GM12878 (cell line): ENCODE data around the gene CDC20B. TPM values are rescaled to one million over a fixed set of nuclear protein-coding genes. Genes with fewer than 3 reads are reported as not detected.

Experiments
- BACH1 ChIP-seq: fragments of 450-650 bp; IDR thresholded peaks from 2 replicates; pipeline ENCODE4 v1.6.1; 2017; ENCODE audit warnings: mild to moderate bottlenecking, borderline replicate concordance
- BCL11A ChIP-seq: IDR thresholded peaks from 2 replicates; pipeline ENCODE4 v1.6.1; 2011; ENCODE audit warnings: low read depth, low read length
- BRCA1 ChIP-seq: IDR thresholded peaks from 2 replicates; pipeline ENCODE4 v1.6.1; 2011; ENCODE audit warnings: low read depth, low read length, improper control_type of control experiment
- CHD1 ChIP-seq: IDR thresholded peaks from 2 replicates; pipeline ENCODE4 v1.6.1; 2012; ENCODE audit warnings: low read depth, low read length, improper control_type of control experiment
- CHD2 ChIP-seq: IDR thresholded peaks from 2 replicates; pipeline ENCODE4 v1.6.1; 2011; ENCODE audit warnings: low read depth, low read length, improper control_type of control experiment, borderline replicate concordance
- CHD4 ChIP-seq: fragments of 200-600 bp; sonication (generic); IDR thresholded peaks from 2 replicates; pipeline ENCODE4 v1.6.1; 2016; ENCODE audit warnings: mild to moderate bottlenecking
- CREB1 ChIP-seq: IDR thresholded peaks from 2 replicates; pipeline ENCODE4 v1.6.1; 2012; ENCODE audit warnings: low read depth, mild to moderate bottlenecking, inconsistent platforms
- DPF2 ChIP-seq: fragments of 450-650 bp; IDR thresholded peaks from 2 replicates; pipeline ENCODE4 v1.6.1; 2017; ENCODE audit warnings: mild to moderate bottlenecking
- EP300 ChIP-seq, 2 experiments: fragments of 150-350 bp in 1 of 2; IDR thresholded peaks; 2 replicates each; pipeline ENCODE4 v1.6.1; 2011 to 2012; ENCODE audit warnings: low read depth in 2 of 2, low read length in 2 of 2, borderline replicate concordance in 1 of 2, improper control_type of control experiment in 1 of 2, inconsistent platforms in 1 of 2; ENCODE audit not compliant: control insufficient read depth in 1 of 2
- HDAC2 ChIP-seq: fragments of 200-600 bp; sonication (generic); IDR thresholded peaks from 2 replicates; pipeline ENCODE4 v1.6.1; 2017
- IKZF1 ChIP-seq: fragments of 450-650 bp; conservative IDR thresholded peaks from 2 replicates; pipeline ENCODE4 v1.6.1; 2017; ENCODE audit warnings: antibody characterized with exemption, mild to moderate bottlenecking
- MXI1 ChIP-seq: fragments of 150-350 bp; IDR thresholded peaks from 2 replicates; pipeline ENCODE4 v1.6.1; 2011; ENCODE audit warnings: low read depth, mild to moderate bottlenecking, inconsistent platforms, low read length, improper control_type of control experiment
- PML ChIP-seq: IDR thresholded peaks from 2 replicates; pipeline ENCODE4 v1.6.1; 2012; ENCODE audit warnings: low read length, inconsistent platforms
- POLR2A ChIP-seq: IDR thresholded peaks from 2 replicates; pipeline ENCODE4 v1.6.1; 2011; ENCODE audit warnings: low read depth, mild to moderate bottlenecking, low read length
- RAD51 ChIP-seq: fragments of 450-650 bp; IDR thresholded peaks from 2 replicates; pipeline ENCODE4 v1.6.1; 2016; ENCODE audit warnings: moderate library complexity, mild to moderate bottlenecking, inconsistent platforms
- RBBP5 ChIP-seq: fragments of 200-600 bp; sonication (generic); conservative IDR thresholded peaks from 2 replicates; pipeline ENCODE4 v1.6.1; 2016
- SIN3A ChIP-seq: IDR thresholded peaks from 2 replicates; pipeline ENCODE4 v1.6.1; 2012; ENCODE audit warnings: low read depth, low read length, improper control_type of control experiment
- TAF1 ChIP-seq: IDR thresholded peaks from 2 replicates; pipeline ENCODE4 v1.6.1; 2011; ENCODE audit warnings: mild to moderate bottlenecking, low read depth, low read length, borderline replicate concordance
- YBX1 ChIP-seq: fragments of 450-650 bp; IDR thresholded peaks from 2 replicates; pipeline ENCODE4 v1.6.1; 2016; ENCODE audit warnings: antibody characterized with exemption
- ZNF274 ChIP-seq: IDR thresholded peaks from one replicate; pipeline ENCODE4 v1.8.0; 2011; ENCODE audit not compliant: insufficient read length, insufficient read depth
- ZZZ3 ChIP-seq: IDR thresholded peaks from 2 replicates; pipeline ENCODE4 v1.6.1; 2011; ENCODE audit warnings: low read depth; ENCODE audit not compliant: control insufficient read depth, insufficient read length
- polyA plus RNA-seq, 11 experiments: library from polyadenylated mRNA; depleted of rRNA in 4 of 11; unstranded in 6 of 11; stranded (reverse) in 5 of 11; fragments of >200 nt; fragmentation: Nextera tagmentation in 4 of 11; fragmentation: Illumina TruSeq in 1 of 11; extraction: Ambion mirVana in 4 of 11; extraction: Trizol in 1 of 11; gene quantifications; 1 replicate in 1 of 11; 2 replicates in 10 of 11; pipeline versions ENCODE4 v1.2.1 to v1.2.3, GENCODE V29; 2011 to 2016; ENCODE audit warnings: inconsistent platforms in 2 of 11, missing spikeins in 2 of 11, low read depth in 1 of 11
- total RNA-seq, 4 experiments: library from RNA; depleted of rRNA in 3 of 4; stranded (reverse); fragments of >200 nt in 3 of 4; fragmentation: Illumina TruSeq in 1 of 4; extraction: Trizol in 1 of 4; gene quantifications; 2 replicates each; pipeline versions ENCODE4 v1.2.1 to v1.2.3, GENCODE V29; 2013 to 2021
- TF ChIP-seq, protein P1 (sequence below): fragments of 150-350 bp; IDR thresholded peaks from 2 replicates; pipeline ENCODE4 v1.6.1; 2014; ENCODE audit warnings: mild to moderate bottlenecking, low read depth, low read length
- TF ChIP-seq, protein P2 (sequence below): IDR thresholded peaks from 2 replicates; pipeline ENCODE4 v1.6.1; 2011; ENCODE audit warnings: low read depth, low read length, improper control_type of control experiment, borderline replicate concordance
- TF ChIP-seq, protein P3 (sequence below): fragments of 450-650 bp; IDR thresholded peaks from 2 replicates; pipeline ENCODE4 v1.6.1; 2017; ENCODE audit warnings: low read depth, mild to moderate bottlenecking, moderate library complexity
- TF ChIP-seq, protein P4 (sequence below): fragments of 450-650 bp; IDR thresholded peaks from 2 replicates; pipeline ENCODE4 v1.6.1; 2016; ENCODE audit warnings: mild to moderate bottlenecking
- TF ChIP-seq, protein P5 (sequence below): IDR thresholded peaks from 2 replicates; pipeline ENCODE4 v1.6.1; 2012; ENCODE audit warnings: low read depth, low read length, improper control_type of control experiment

Gene CDC20B
- total and polyA plus RNA-seq, 10 of the 15 experiments (the other 5 are each of a cell fraction or from before 2014, with no cell fraction given): 0.05 to 0.11 TPM; not detected in 8

DNA sequence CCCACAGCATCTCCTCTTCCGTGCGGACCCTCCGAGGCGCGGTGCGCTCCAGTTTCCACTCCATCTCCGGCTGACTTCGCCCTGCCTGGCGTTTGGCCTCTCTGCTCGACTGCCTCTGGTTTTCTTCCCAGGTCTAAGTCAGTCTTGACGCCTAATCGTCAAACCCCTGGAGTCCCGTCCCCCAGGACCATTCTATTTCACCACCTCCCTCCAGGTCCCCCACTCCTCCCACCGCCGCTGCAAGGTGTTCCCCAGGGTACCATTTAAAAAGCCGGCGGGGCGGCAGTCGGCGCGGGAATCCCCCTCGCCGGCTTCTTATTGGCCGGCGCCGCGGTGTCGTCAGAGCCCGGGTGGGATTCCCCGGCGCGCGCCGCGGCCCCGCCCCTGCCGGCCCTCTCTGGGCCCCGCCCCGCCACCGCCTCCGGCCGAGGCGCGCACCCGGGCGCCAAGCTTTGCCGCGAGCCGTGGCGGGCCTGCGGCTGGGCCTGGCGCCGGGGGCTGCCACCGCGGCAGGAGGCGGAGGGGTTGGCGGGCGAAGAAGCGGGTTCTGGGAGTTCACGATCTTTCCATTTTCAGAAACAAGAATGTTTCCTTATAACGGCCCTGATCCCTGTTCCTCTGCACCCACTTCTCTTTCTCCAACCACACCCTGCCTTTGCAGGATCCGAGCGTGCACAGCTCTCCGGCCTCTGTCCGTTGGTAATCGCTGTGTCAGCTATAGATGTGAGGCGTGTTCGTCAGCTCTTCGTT lies at the start of gene CDC20B (continued):
- TF ChIP-seq BRCA1: no peak
- no peak for TF ChIP-seq TAF1
- no peak for TF ChIP-seq ZZZ3
- TF ChIP-seq EP300 (IDR thresholded peaks at IDR 0.05; ENCODE audit: borderline replicate concordance in 1 of 2, control insufficient read depth in 1 of 2, low read depth in 2 of 2, low read length in 2 of 2): no peak
- peak; percentile 66 for TF ChIP-seq SIN3A
- TF ChIP-seq POLR2A: no peak
- TF ChIP-seq CHD1: no peak
- TF ChIP-seq PML: no peak
- peak; percentile 52; the same call in 1 of the 2 replicates for TF ChIP-seq IKZF1
- TF ChIP-seq, protein P1, sequence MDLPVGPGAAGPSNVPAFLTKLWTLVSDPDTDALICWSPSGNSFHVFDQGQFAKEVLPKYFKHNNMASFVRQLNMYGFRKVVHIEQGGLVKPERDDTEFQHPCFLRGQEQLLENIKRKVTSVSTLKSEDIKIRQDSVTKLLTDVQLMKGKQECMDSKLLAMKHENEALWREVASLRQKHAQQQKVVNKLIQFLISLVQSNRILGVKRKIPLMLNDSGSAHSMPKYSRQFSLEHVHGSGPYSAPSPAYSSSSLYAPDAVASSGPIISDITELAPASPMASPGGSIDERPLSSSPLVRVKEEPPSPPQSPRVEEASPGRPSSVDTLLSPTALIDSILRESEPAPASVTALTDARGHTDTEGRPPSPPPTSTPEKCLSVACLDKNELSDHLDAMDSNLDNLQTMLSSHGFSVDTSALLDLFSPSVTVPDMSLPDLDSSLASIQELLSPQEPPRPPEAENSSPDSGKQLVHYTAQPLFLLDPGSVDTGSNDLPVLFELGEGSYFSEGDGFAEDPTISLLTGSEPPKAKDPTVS: no peak
- TF ChIP-seq YBX1: no peak
- no peak for TF ChIP-seq RAD51
- TF ChIP-seq BACH1: no peak
- no peak for TF ChIP-seq ZNF274
- TF ChIP-seq CHD4: no peak
- no peak for TF ChIP-seq DPF2
- TF ChIP-seq RBBP5: no peak
- TF ChIP-seq CHD2: 0 out of 2 replicates have a peak, but pooled peaks have one; percentile 20
- no peak for TF ChIP-seq BCL11A
- TF ChIP-seq HDAC2: no peak
- peak; percentile 59; the same call in 1 of the 2 replicates for TF ChIP-seq MXI1
- TF ChIP-seq, protein P2, sequence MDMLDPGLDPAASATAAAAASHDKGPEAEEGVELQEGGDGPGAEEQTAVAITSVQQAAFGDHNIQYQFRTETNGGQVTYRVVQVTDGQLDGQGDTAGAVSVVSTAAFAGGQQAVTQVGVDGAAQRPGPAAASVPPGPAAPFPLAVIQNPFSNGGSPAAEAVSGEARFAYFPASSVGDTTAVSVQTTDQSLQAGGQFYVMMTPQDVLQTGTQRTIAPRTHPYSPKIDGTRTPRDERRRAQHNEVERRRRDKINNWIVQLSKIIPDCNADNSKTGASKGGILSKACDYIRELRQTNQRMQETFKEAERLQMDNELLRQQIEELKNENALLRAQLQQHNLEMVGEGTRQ: no peak
- peak; percentile 57; the same call in 1 of the 2 replicates for TF ChIP-seq CREB1
- TF ChIP-seq, protein P3, sequence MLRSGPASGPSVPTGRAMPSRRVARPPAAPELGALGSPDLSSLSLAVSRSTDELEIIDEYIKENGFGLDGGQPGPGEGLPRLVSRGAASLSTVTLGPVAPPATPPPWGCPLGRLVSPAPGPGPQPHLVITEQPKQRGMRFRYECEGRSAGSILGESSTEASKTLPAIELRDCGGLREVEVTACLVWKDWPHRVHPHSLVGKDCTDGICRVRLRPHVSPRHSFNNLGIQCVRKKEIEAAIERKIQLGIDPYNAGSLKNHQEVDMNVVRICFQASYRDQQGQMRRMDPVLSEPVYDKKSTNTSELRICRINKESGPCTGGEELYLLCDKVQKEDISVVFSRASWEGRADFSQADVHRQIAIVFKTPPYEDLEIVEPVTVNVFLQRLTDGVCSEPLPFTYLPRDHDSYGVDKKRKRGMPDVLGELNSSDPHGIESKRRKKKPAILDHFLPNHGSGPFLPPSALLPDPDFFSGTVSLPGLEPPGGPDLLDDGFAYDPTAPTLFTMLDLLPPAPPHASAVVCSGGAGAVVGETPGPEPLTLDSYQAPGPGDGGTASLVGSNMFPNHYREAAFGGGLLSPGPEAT: no peak
- TF ChIP-seq, protein P4, sequence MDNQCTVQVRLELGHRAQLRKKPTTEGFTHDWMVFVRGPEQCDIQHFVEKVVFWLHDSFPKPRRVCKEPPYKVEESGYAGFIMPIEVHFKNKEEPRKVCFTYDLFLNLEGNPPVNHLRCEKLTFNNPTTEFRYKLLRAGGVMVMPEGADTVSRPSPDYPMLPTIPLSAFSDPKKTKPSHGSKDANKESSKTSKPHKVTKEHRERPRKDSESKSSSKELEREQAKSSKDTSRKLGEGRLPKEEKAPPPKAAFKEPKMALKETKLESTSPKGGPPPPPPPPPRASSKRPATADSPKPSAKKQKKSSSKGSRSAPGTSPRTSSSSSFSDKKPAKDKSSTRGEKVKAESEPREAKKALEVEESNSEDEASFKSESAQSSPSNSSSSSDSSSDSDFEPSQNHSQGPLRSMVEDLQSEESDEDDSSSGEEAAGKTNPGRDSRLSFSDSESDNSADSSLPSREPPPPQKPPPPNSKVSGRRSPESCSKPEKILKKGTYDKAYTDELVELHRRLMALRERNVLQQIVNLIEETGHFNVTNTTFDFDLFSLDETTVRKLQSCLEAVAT: no peak
- TF ChIP-seq, protein P5, sequence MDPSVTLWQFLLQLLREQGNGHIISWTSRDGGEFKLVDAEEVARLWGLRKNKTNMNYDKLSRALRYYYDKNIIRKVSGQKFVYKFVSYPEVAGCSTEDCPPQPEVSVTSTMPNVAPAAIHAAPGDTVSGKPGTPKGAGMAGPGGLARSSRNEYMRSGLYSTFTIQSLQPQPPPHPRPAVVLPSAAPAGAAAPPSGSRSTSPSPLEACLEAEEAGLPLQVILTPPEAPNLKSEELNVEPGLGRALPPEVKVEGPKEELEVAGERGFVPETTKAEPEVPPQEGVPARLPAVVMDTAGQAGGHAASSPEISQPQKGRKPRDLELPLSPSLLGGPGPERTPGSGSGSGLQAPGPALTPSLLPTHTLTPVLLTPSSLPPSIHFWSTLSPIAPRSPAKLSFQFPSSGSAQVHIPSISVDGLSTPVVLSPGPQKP: no peak
